Sciatic nerve (tissue), 2 donors: Measurements from ENCODE around the gene SCO1. TPM values are rescaled to one million over a fixed set of nuclear protein-coding genes. Genes with fewer than 3 reads are reported as not detected.
"Not testable (repeated sequence)": the region's sequence is repeated elsewhere in the genome, so short reads cannot be mapped to it uniquely, and the experiment has no call there.

Source experiments
- ATAC-seq: fragments of 200-7000 bp; cut with Tn5 transposase; one replicate; pipeline ENCODE4 v1.9.1; 2020; ENCODE audit warnings: mild to moderate bottlenecking, moderate library complexity
- DNase-seq: peaks from one replicate; pipeline ENCODE4 v3.0.0-alpha.2; 2020; ENCODE audit warnings: low spot score
- intact Hi-C: fragments of 100-400 bp; cut with DNase I; formaldehyde crosslinking; loops from one replicate; pipeline ENCODE4 v1.14.2; 2022
- total RNA-seq: library from RNA; stranded (reverse); fragmentation: NEBNext Ultra II Directional; extraction: Animal tissue kit (Norgen Biotek cat#: 25700); gene quantifications from one replicate; pipeline ENCODE4 v1.2.1, GENCODE V29; 2021
- donor health status: DM: no; HTN: no; CAD: no.
- donor health status: DM: no; HTN: no; CAD: no.

SCO1 gene
- total RNA-seq, result 17.7 TPM

DNA sequence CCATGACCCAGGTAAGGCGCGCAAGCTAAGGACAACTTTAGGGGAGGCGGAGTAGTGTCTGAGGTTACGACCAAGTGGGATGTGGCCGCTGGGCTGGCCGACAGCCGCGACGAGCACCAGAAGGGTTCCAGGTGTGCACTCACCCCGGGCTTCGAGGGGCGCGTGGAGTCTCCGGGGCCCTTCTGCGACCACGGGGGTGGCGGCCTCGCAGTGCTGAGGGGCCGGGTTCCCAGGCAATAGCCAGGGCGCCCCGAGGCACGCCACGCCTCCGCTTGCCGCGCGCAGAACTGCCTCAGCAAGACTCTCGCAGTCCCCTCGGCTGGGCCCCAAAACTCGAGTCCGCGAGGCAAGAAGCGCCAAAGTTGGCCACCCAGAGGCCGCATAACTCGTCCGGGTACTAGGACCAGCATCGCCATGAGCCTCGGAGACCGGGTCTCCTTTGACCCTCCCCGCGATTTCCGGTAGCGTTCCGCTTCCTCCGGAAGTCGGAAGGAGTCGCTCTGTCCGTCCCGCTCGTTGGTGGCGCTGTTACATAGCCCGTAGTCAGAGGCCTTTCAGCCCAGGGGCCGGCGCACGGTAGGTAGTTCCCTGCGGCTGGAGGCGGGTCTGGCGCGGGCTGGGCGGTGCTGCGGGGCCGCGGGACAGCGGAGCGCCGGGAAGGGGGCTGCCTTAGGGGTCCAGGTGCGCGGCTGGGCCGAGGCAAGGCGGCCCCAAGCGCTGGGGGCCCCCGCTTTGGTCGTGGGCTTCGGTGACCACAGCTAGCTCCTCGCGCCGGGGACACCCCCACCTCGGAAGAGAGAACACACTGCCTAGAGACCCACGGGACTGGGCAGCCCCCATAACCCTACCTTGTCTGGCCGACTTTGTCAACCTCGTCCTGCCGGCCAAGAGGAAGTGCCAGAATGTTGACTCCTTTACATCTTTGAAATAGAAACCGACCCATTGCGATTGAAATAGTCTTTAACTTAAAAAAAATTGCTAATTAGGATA is at the start of gene SCO1, which contains the start of gene ADPRM:
SCO1 (minus strand) TSS at position 442 of the 990 bp plus-strand sequence; CDS start at position 416, 26 bp downstream.
ADPRM (plus strand) TSS at position 503 of the 990 bp plus-strand sequence. CDS start 7,333 bp downstream, outside the sequence.
- peak; percentile 99 for ATAC-seq
- peak; percentile 96 for DNase-seq
- intact Hi-C loops, result no loop called here

DNA sequence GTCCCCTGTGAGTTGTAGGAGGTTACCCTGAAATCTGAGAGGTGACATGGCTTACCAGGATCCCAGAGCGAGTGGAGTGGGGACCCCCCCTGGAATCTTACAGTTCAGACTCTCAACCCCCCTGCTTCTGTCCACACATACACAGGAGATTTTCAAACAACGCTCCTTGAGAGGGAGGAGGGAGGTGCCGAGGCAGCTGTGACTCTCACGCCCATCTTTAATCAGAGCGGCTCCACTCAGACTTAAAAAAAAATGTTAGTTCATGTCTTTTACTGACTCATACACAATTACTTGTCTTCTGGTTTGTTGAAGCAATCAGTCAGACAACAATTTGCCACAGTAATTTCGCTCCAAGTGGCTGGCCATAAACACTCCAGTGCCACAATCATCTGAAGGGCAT is 47.9 kb upstream of the SCO1 start:
- ATAC-seq (peak; percentile 12), DNase-seq (no peak)
- intact Hi-C loops, result loop anchor here (5.0 kb wide), 1 partner anchor 97 kb away; no protein-coding TSS in a partner anchor

DNA sequence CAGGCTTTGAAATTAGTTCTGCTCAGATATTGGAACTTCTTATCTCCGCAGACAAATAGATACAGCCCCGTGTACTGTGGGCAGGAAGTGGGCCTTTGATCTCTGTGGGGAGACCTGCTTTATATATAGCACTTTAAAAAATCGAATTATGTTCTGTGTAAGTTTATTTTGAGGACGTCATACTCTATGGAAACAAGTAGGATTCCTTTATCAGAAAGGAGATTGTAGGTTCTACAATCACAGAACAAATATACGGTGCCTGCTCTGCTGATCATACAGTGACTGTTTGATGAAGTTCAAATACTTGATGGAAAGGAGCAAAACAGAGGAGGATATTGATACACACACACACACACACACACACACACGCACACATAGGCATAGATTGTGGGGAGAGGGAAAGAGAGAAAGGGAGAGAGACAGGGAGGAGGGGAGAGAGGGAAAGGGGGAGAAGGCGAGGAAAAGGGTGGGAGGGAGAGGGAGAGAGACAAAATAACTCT is 47.2 kb upstream of the SCO1 start:
- intact Hi-C loops, result no loop called here
- no peak for ATAC-seq
- DNase-seq, result no peak

DNA sequence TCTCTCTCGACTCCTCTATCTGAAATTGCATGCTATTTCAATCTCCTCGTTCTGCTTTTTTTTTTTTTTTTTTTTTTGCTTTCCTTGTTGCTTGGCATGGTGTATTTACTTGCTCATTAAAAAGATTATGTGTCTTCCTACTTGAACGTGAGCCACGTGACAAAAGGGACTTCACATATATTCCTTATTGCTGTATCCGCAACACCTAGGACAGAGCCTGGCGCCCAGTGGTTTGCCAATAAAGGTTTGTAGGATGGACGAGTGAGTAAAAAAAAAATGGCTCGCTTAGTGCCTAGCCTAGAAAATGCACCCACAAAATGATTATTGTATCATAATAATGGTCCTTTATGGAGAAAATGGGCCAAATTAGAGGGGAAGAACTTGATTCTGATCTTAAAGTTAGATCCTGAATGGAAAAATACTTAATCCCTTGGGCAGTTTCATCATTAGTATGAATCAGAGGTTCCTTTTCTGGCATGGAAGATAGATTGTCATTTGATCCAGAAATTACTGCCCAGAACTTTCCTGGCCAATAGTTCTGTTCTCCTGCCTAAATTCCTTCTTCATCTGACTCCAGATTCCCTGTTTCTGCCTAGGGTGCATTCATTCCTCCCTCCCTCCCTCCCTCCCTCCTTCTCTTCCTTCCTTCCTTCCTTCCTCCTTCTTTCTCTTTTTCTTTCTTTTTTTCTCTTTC is 46.1 kb upstream of the SCO1 start:
- intact Hi-C loops, result no loop called here

DNA sequence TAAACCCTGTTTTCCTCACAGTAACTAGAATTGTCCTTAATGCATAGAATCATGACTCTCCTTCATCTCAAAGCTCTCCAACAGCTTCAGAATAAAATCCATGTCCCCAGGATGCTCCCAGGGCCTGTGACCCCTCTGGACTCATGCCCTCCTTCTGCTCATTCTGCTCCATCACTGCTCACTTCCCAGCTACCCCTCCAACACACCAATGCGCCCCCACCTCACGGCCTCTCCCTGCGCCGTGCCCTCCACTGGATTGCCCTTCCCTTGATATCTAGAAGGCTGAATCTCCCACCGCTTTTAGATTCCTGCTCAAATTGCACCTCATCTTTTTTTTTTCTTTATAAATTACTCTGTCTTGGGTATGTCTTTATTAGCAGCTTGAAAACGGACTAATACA is 45.1 kb upstream of the SCO1 start:
- ATAC-seq (no peak), DNase-seq (no peak)
- intact Hi-C loops, result no loop called here

More for the DNA sequence above, 46.1 kb upstream of the SCO1 start:
- no peak for DNase-seq
- peak; percentile 91 for ATAC-seq

DNA sequence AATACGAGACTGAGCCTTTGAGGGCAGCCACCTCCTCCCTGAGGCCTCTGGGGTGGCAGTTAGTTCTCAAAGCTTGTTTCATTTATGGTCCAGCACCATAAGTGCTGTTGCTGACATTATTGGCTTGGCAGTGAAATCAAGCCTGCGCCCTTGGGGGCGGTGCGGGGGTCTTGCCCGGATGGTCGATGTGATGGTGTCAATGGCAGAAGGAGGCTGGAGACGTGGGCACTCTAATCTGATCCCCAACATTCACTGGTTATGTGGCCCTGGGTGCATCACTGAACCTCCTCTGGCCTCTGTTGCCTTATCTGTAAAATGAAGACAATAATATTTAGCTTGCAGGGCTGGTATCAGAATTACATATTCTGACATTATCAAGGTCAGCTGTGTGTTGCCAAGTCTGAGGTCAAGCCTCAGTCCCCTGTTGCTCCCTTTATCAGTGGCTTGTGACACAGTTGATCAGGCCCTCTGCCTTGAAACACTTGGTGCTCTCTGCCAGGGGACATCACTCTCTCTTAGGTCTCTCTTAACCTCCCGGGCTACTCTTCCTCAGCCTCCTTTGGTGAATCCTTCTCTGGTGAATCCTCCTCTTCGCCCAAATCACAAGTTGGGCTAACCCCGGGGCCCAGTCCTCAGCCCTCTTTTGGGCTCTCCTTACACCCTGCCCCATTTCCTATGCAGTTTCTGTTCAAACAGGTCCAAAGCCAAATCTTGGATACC is 44.2 kb upstream of the SCO1 start:
- DNase-seq (no peak), ATAC-seq (no peak)
- intact Hi-C loops, result no loop called here

DNA sequence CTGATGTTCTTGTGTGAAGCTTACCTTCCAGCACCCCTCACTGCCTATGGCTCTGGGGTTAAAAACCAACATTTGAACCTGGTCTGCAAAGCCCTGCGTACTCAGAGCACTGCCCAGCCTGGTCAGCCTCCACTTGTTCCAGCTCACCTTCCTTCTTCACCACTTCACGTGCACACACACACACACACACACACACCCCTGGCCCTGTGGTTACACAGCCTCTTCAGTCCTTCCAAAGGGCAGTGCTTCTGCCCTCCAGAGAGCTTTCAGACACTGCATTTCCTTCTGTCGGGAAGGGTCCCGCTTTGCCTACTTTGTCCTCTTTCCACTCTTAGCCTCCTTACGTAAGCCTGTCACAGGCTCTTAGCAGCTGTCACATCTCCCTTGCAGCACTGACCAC is 42.1 kb upstream of the SCO1 start:
- intact Hi-C loops, result loop anchor here (5.0 kb wide), 1 partner anchor 108 kb away; no protein-coding TSS in a partner anchor
- DNase-seq, result no peak
- ATAC-seq, result no peak

DNA sequence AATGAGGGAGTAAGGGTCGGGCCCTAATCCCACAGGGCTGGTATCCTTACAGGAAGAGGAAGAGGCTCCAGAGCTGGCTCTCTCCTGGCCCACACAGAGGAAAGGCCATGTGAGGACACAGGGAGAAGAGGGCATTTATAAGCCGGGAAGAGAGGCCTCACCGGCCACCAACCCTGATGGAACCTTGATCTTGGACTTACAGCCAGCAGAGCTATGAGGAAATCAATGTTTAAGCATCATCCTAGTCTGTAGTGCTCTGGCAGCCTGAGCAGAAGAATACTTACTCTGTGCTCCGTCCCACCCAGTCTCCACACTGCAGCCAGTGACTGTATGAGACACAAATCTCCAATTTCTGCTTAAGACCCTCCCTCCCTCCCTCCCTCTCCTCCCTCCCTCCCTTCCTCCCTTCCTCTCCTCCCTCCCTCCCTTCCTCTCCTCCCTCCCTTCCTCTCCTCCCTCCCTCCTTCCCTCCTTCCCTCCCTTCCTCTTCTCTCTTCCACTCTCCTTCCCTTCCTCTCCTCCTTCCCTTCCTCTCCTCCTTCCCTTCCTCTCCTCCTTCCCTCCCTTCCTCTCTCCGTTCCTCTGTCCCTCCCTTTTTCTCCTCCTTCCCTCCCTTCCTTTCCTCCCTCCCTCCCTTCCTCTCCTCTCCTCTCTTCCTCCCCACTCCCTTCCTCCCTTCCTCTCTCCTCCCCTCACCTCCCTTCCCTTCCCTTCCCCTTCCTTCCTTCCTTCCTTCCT is 41.4 kb upstream of the SCO1 start:
- intact Hi-C loops, result loop anchor here (5.0 kb wide), 1 partner anchor 109 kb away; no protein-coding TSS in a partner anchor
- ATAC-seq (peak; percentile 43), DNase-seq (no peak)

DNA sequence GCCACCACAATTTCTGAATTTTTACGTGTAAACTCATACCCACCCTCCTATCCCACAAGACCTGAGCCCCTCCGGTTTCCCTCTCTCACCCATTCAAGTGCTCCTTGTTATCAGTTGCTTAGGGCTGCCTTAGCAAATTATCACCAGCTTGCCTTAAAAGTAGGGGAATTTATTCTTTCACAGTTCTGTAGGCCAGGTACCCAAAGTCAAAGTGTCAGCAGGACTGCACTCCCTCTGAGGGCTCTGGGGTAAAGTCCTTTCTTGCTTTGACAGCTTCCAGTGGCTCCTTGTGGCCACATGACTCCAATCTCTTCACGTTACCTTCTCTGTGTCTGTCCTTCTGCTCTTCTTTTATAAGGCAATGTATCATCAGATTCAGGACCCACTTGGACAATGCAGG is 40.4 kb upstream of the SCO1 start:
- ATAC-seq, result no peak
- intact Hi-C loops, result loop anchor here (5.0 kb wide), 1 partner anchor 110 kb away; no protein-coding TSS in a partner anchor
- DNase-seq, result no peak

DNA sequence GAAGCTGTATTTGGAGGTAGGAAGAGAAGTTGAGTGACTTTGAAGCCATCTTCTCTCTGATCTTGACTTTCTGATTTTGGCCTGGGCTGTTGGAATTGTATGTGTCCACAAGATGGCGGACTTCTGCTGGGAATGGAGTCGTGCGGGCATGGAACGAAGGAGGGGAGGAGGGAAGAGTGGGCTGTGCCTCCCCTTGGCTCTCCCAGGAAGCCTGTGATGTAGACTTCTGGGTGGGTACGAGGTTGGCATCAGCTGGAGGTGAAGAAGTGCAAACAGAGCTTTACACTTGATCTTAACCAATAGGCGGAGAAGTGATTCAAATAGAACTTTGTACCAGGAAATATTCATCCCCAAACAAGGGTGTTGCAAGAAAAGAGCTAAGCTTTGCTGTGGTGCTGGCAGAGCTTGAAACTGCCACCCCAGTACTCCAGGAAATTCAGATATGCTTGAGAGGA is 39.9 kb upstream of the SCO1 start:
- DNase-seq, result peak; percentile 77
- ATAC-seq, result peak; percentile 89
- intact Hi-C loops, result loop anchor here (5.0 kb wide), 1 partner anchor 110 kb away; no protein-coding TSS in a partner anchor

DNA sequence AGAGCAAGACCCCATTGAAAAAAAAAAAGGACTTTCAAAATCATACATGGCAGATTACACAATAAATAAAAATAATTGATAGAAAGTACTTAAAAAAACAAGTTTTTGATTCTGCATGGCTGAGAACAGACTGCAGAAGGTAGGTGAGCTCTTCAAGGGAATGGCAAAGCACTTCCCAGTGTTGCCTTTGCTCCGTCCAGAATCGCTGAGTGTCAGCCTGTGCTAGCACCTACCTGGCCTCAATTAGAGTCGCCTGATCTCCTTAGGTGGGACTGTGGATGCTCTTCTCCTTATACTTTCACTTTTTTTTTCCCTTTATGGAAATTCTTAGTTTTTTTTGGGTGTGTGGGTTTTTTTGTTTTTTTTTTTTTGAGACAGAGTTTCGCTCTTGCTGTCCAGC is 38.5 kb upstream of the SCO1 start:
- intact Hi-C loops, result loop anchor here (5.0 kb wide), 1 partner anchor 111 kb away; no protein-coding TSS in a partner anchor
- ATAC-seq, result no peak
- DNase-seq, result no peak

DNA sequence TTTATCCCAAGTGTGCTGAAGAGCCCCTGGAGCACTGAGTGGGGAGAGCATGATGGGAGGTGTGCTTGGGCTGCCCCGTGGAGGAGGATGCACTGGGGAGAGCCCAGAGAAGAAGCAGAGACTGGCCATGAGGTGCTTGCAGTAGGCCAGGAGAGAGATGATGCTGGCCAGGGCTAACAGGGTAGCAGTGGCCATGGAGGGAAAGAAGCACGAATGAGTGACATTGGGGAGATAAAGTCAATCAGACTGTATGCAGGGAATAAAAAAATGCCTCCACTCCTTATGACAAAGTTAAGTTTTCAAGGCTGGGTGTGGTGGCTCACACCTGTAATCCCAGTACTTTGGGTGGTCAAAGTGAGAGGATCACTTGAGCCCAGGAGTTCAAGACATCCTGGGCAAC is 37.9 kb upstream of the SCO1 start:
- intact Hi-C loops, result loop anchor here (5.0 kb wide), 1 partner anchor 112 kb away; no protein-coding TSS in a partner anchor
- ATAC-seq (no peak), DNase-seq (no peak)

DNA sequence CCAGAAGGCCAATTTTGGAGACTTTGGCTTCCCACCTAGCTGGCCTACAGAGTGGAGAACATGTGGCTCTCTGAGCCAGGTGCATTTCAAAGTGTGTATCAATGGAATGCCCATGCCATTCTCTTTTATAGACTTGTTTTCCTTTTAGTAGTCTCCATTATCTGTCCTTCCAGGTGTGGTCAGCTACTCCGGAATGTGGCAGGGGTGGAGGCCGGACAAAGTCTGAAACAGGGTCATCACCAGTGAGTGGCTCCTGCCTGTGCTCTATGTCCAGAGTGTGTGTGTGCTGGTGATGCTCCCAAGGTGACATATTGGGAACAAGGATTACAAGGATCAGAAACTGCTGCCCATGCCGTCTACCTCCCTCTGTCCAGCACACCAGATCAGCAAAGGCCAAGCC is 36.3 kb upstream of the SCO1 start:
- DNase-seq (no peak), ATAC-seq (no peak)
- intact Hi-C loops, result no loop called here

DNA sequence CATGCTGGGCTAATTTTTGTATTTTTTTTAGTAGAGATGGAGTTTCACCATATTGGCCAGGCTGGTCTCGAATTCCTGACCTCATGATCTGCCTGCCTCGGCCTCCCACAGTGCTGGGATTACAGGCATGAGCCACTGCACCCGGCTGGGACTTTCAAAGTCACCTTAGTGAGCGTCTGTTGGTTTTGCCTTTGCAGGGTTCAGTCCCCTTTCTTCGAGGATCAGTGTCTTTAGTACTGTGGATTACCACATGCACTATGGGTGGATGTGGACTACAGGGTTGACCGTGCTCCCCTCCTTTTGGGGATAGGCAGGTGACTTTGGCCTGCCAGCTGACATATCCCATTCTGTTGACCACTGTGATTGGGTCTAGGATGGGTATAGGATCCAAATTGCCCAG is 34.8 kb upstream of the SCO1 start:
- DNase-seq, intact Hi-C loops: not testable (repeated sequence)

DNA sequence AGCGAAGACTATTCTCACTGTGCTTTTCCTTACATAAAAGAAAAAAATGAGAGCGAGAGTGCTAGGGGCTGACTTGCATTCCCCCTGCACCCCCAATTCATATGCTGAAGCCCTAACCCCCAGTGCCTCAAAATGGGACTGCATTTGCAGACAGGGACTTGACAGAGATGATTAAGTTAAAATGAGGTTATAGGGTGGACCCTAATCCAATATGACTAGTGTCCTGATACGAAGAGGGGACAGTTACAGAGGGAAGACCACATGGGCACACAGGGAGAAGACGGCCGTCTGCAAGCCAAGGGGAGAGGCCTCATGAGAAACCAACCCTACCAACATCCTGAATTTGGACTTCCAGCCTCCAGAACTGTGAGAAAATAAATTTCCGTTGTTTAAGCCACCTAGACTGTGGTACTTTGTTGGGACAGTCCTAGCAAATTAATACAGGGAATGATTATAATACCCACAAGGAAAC is 34.1 kb upstream of the SCO1 start:
- ATAC-seq (no peak), DNase-seq (no peak)
- intact Hi-C loops, result no loop called here

More for the DNA sequence above, 34.8 kb upstream of the SCO1 start:
- ATAC-seq, result not testable (repeated sequence)

DNA sequence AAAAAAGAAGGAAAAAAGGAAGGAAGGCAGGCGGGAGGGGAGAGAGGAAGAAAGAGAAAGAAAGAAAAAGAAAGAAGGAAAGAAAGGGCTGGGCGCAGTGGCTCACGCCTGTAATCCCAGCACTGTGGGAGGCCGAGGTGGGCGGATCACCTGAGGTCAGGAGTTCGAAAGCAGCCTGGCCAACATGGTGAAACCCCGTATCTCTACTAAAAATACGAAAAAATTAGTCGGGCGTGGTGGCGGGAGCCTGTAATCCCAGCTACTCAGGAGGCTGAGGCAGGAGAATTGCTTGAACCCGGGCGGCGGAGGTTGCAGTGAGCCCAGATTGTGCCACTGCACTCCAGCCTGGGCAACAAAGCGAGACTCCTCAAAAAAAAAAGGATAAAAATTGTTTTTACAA is 32.9 kb upstream of the SCO1 start:
- DNase-seq, intact Hi-C loops: not testable (repeated sequence)
- ATAC-seq, result peak; percentile 8

DNA sequence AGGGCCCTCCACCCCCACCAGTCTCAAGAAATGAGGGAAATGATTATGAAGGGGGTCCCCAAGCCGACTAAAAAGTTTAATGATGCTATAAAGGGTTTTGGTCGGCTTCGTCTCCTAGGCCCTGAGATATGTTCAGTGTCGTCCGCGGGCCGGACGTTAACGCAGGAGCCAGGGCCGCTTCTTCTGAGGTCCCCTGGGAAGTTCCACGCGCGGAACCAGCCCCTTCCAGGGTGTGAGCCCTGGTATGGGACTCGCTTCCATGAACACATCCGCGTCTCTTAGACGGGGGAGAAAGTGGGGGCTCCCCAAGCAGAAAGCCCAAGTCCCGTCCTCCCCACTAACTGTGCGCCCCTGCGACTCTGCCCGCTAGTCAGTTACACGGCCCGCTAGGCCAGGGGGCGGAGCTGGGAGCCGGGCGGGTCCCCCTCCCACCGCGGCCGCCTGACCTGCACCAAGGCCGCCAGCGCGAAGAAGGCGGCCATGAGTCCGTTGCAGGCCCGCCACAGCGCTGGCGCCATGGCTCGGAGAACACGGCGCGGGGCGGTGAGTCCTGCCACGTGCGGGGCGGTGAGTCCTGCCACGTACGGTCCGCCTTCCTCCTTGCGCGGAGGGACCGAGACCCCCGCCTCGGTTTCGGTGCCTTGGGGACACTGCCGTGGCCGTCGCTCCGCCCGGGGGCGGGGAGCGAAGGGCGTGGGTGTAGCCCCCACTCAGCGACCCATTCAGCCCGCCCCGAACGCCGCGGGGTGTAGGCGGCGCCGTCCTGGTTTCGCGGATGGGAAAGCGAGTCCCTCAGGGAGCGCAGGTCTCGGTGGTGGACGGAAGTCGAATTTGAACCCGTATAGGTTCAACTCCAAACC is 32.2 kb upstream of the SCO1 start, which contains the start of gene TMEM220:
TMEM220 (minus strand) TSS at position 690 of the 860 bp plus-strand sequence; CDS start at position 518, 172 bp downstream.
- DNase-seq (peak; percentile 87), ATAC-seq (peak; percentile 94)
- intact Hi-C loops, result no loop called here
